H1 (cell line): ENCODE measurements around the gene APOC3. TPM values are rescaled to one million over a fixed set of nuclear protein-coding genes. Genes with fewer than 3 reads are reported as not detected.

Experiments used
- CTCF ChIA-PET: fragments of 300-600 bp; sonication (Branson Sonifier 250); formaldehyde crosslinking; loops from one replicate; lab custom pipeline; 2021; ENCODE audit not compliant: partially characterized antibody; lab: Charles Lee
- POLR2A ChIA-PET: fragments of 300-600 bp; sonication (Branson Sonifier 250); formaldehyde crosslinking; loops from one replicate; lab custom pipeline; 2021; ENCODE audit warnings: inconsistent platforms; ENCODE audit not compliant: partially characterized antibody; lab: Charles Lee
- DNase-seq, 2 experiments: peaks; one replicate each; pipeline versions ENCODE4 v3.0.0 to v3.0.0-alpha.2; 2010 to 2022; ENCODE audit warnings: low spot score in 2 of 2, low read depth in 1 of 2, mixed read lengths in 1 of 2
- FAIRE-seq: peaks from 2 replicates; lab custom pipeline; 2011; peaks lifted over from hg19 to GRCh38; lab: Jason Lieb, UNC
- H2AFZ ChIP-seq: 2 replicates; pipeline ENCODE4 v1.8.1; 2012; ENCODE audit warnings: low read length, inconsistent platforms
- H2AK5ac ChIP-seq: 2 replicates; pipeline ENCODE4 v1.6.1; 2013; ENCODE audit warnings: low read depth, low read length
- H2BK120ac ChIP-seq: replicated peaks from 2 replicates; pipeline ENCODE3; 2013; ENCODE audit warnings: low read depth, low read length, inconsistent platforms
- H2BK12ac ChIP-seq: 2 replicates; pipeline ENCODE4 v1.6.1; 2013; ENCODE audit warnings: low read depth, low read length
- H2BK15ac ChIP-seq: 2 replicates; pipeline ENCODE4 v1.6.1; 2013; ENCODE audit warnings: low read length
- H2BK20ac ChIP-seq: 2 replicates; pipeline ENCODE4 v1.6.1; 2013; ENCODE audit warnings: low read length
- H2BK5ac ChIP-seq: 2 replicates; pipeline ENCODE4 v1.6.1; 2013; ENCODE audit warnings: low read depth, low read length
- H3K14ac ChIP-seq: 2 replicates; pipeline ENCODE4 v1.6.1; 2013; ENCODE audit warnings: inconsistent platforms; ENCODE audit not compliant: insufficient read length
- H3K18ac ChIP-seq: 2 replicates; pipeline ENCODE4 v1.6.1; 2013; ENCODE audit warnings: low read length; ENCODE audit errors: extremely low read depth
- H3K23ac ChIP-seq: 2 replicates; pipeline ENCODE4 v1.6.1; 2013; ENCODE audit warnings: inconsistent platforms; ENCODE audit not compliant: insufficient read length
- H3K23me2 ChIP-seq: 2 replicates; pipeline ENCODE4 v1.6.1; 2013; ENCODE audit warnings: low read depth, low read length
- H3K27ac ChIP-seq: 2 replicates; pipeline ENCODE4 v1.6.1; 2011; ENCODE audit warnings: low read depth, low read length, inconsistent platforms
- H3K27me3 ChIP-seq, 4 experiments: replicated peaks in 1 of 4; 1 replicate in 1 of 4; 2 replicates in 3 of 4; pipeline versions ENCODE4 v1.6.1 to v1.8.1; 2011 to 2013; ENCODE audit warnings: low read length in 3 of 4, mild to moderate bottlenecking in 3 of 4, inconsistent platforms in 2 of 4, mixed read lengths in 2 of 4, moderate library complexity in 1 of 4; ENCODE audit not compliant: control insufficient read depth in 3 of 4, insufficient read depth in 3 of 4; ENCODE audit errors: extremely low read depth in 1 of 4
- H3K36me3 ChIP-seq, 4 experiments: 2 replicates each; pipeline versions ENCODE4 v1.6.1 to v1.8.1; 2011 to 2013; ENCODE audit warnings: mild to moderate bottlenecking in 4 of 4, low read length in 3 of 4, moderate library complexity in 2 of 4, control low read depth in 1 of 4, inconsistent platforms in 1 of 4; ENCODE audit not compliant: insufficient read depth in 4 of 4, control insufficient read depth in 2 of 4
- H3K4ac ChIP-seq: replicated peaks from 2 replicates; pipeline ENCODE3; 2013; ENCODE audit warnings: low read length, low read depth, mixed read lengths, inconsistent platforms; ENCODE audit not compliant: insufficient read length
- H3K4me1 ChIP-seq, 4 experiments: replicated peaks in 1 of 4; 1 replicate in 1 of 4; 2 replicates in 3 of 4; pipeline versions ENCODE4 v1.6.1 to v1.8.1; 2011 to 2013; ENCODE audit warnings: low read length in 3 of 4, inconsistent platforms in 2 of 4, mixed read lengths in 1 of 4; ENCODE audit not compliant: insufficient read depth in 4 of 4, control insufficient read depth in 3 of 4
- H3K4me2 ChIP-seq, 2 experiments: 2 replicates each; pipeline versions ENCODE4 v1.6.1 to v1.8.1; 2011 to 2013; ENCODE audit warnings: low read depth in 2 of 2, low read length in 2 of 2, control low read depth in 1 of 2, inconsistent platforms in 1 of 2, mild to moderate bottlenecking in 1 of 2; ENCODE audit not compliant: insufficient read depth in 1 of 2
- H3K4me3 ChIP-seq, 4 experiments: fragments of 200-600, 300-600 bp in 1 of 4; sonication (generic), shearing (Covaris generic), sonication (Bioruptor Twin) in 1 of 4; 2 replicates each; pipeline versions ENCODE4 v1.5.1 to v1.8.1; 2011 to 2016; ENCODE audit warnings: low read length in 4 of 4, low read depth in 3 of 4, control low read depth in 2 of 4, inconsistent platforms in 2 of 4, mild to moderate bottlenecking in 2 of 4, mixed read lengths in 1 of 4, moderate library complexity in 1 of 4; ENCODE audit not compliant: insufficient read depth in 2 of 4; ENCODE audit errors: extremely low read depth in 1 of 4
- H3K56ac ChIP-seq: replicated peaks from 2 replicates; pipeline ENCODE3; 2013; ENCODE audit warnings: low read depth, mild to moderate bottlenecking, mixed read lengths, low read length, inconsistent platforms; ENCODE audit not compliant: insufficient read length
- H3K79me1 ChIP-seq: 2 replicates; pipeline ENCODE4 v1.6.1; 2013; ENCODE audit warnings: low read depth, low read length, control low read depth
- H3K79me2 ChIP-seq, 2 experiments: 2 replicates each; pipeline versions ENCODE4 v1.6.1 to v1.8.1; 2012 to 2013; ENCODE audit warnings: low read length in 2 of 2, mild to moderate bottlenecking in 2 of 2, inconsistent platforms in 1 of 2; ENCODE audit not compliant: insufficient read depth in 2 of 2, control insufficient read depth in 1 of 2
- H3K9ac ChIP-seq, 4 experiments: replicated peaks in 1 of 4; 1 replicate in 1 of 4; 2 replicates in 3 of 4; pipeline versions ENCODE4 v1.6.1 to v1.8.1; 2011 to 2013; ENCODE audit warnings: low read depth in 3 of 4, low read length in 3 of 4, control low read depth in 2 of 4, mild to moderate bottlenecking in 2 of 4, moderate library complexity in 2 of 4, inconsistent platforms in 1 of 4; ENCODE audit errors: extremely low read depth in 1 of 4
- H3K9me3 ChIP-seq, 2 experiments: 2 replicates each; pipeline versions ENCODE4 v1.6.1 to v1.8.1; 2012 to 2013; ENCODE audit warnings: mild to moderate bottlenecking in 2 of 2, moderate library complexity in 2 of 2, control low read depth in 1 of 2, inconsistent platforms in 1 of 2, low read depth in 1 of 2, low read length in 1 of 2, mixed read lengths in 1 of 2; ENCODE audit not compliant: insufficient read depth in 2 of 2
- H4K20me1 ChIP-seq, 2 experiments: replicated peaks in 1 of 2; 2 replicates each; pipeline versions ENCODE3 to v1.8.1; 2011 to 2013; ENCODE audit warnings: inconsistent platforms in 2 of 2, low read length in 2 of 2, mild to moderate bottlenecking in 1 of 2; ENCODE audit not compliant: insufficient read depth in 2 of 2, control insufficient read depth in 1 of 2
- H4K5ac ChIP-seq: 2 replicates; pipeline ENCODE4 v1.6.1; 2013; ENCODE audit warnings: low read length, low read depth, mixed read lengths, inconsistent platforms; ENCODE audit not compliant: insufficient read length
- H4K8ac ChIP-seq: 2 replicates; pipeline ENCODE4 v1.8.0; 2013; ENCODE audit warnings: mild to moderate bottlenecking, moderate library complexity, low read length, inconsistent platforms; ENCODE audit not compliant: insufficient read depth; ENCODE audit errors: extremely low read depth
- H4K91ac ChIP-seq: replicated peaks from 2 replicates; pipeline ENCODE3; 2013; ENCODE audit warnings: low read length, mixed read lengths, inconsistent platforms; ENCODE audit not compliant: insufficient read length
- ATF2 ChIP-seq: IDR thresholded peaks from 2 replicates; pipeline ENCODE4 v1.6.1; 2012; ENCODE audit warnings: low read length, inconsistent platforms
- GABPA ChIP-seq: IDR thresholded peaks from 2 replicates; pipeline ENCODE4 v1.6.1; 2011; ENCODE audit warnings: mild to moderate bottlenecking, low read length, moderate library complexity, borderline replicate concordance; ENCODE audit not compliant: insufficient read depth
- HDAC6 ChIP-seq: IDR thresholded peaks from one replicate; pipeline ENCODE4 v1.7.1; 2012; ENCODE audit warnings: low read depth, mild to moderate bottlenecking, inconsistent platforms, low read length, moderate library complexity
- TCF12 ChIP-seq: IDR thresholded peaks from 2 replicates; pipeline ENCODE4 v1.6.1; 2011; ENCODE audit warnings: low read depth, mild to moderate bottlenecking, low read length
- WGBS, 2 experiments: shearing (Covaris generic) in 1 of 2; methylation state at CpG; one replicate each; pipeline versions ENCODE4 v1.1.6 to v1.1.7; 2013 to 2015; ENCODE audit warnings: low lambda C conversion rate in 2 of 2, mixed read lengths in 2 of 2, inconsistent platforms in 1 of 2, low coverage in 1 of 2, missing lambda C conversion rate in 1 of 2; ENCODE audit not compliant: insufficient replicate concordance in 2 of 2, insufficient coverage in 1 of 2, insufficient read length in 1 of 2; ENCODE audit errors: extremely low coverage in 1 of 2, missing lambda C conversion rate in 1 of 2; 5-methylcytosine and 5-hydroxymethylcytosine counted together
- polyA plus RNA-seq, 7 experiments: library from polyadenylated mRNA; depleted of rRNA in 3 of 7; stranded (reverse) in 5 of 7; unstranded in 2 of 7; fragments of >200 nt in 5 of 7; fragments of 200-250 nt in 2 of 7; gene quantifications; 1 replicate in 5 of 7; 2 replicates in 1 of 7; 4 replicates in 1 of 7; pipeline versions ENCODE4 v1.2.1 to v1.2.3, GENCODE V29; 2011 to 2013; ENCODE audit warnings: missing spikeins in 2 of 7, mixed read lengths in 2 of 7
- total RNA-seq: library from RNA; stranded (reverse); fragmentation: NEBNext Ultra II Directional; extraction: Animal tissue kit (Norgen Biotek cat#: 25700); gene quantifications from 2 replicates; pipeline ENCODE4 v1.2.1, GENCODE V29; 2021

Gene APOC3
- total and polyA plus RNA-seq, 2 of the 8 experiments (the other 6 are each of a cell fraction or from before 2014, with no cell fraction given) = not detected

GRCh38 chr11:116831790-116832349, 2.2 kb downstream of the APOC3 start:
- H2BK12ac ChIP-seq = no peak overlapping the region
- H4K20me1 ChIP-seq = no peaks in the 10 kb centered on the region
- no peak overlapping the region for H2BK120ac ChIP-seq
- H2BK5ac ChIP-seq = no peak overlapping the region
- no peak overlapping the region for H3K4me2 ChIP-seq
- H4K91ac ChIP-seq = no peak overlapping the region
- H3K27ac ChIP-seq = no peak overlapping the region
- no peak overlapping the region for H3K9ac ChIP-seq
- no peaks in the 10 kb centered on the region; a peak in 1 of 4 replicates for H3K9me3 ChIP-seq
- H3K4me3 ChIP-seq = no peak overlapping the region
- H3K23me2 ChIP-seq = peaks cover 3% of the 10 kb centered on the region; the same call in 1 of the 2 replicates
- no peak overlapping the region for H2AK5ac ChIP-seq
- H4K8ac ChIP-seq = no peak overlapping the region
- H2BK20ac ChIP-seq = no peak overlapping the region
- DNase-seq = no peak
- no peak overlapping the region for H2AFZ ChIP-seq
- H3K14ac ChIP-seq = no peak overlapping the region
- peaks cover 0 to 17% (median 4%) of the 10 kb centered on the region in 4 experiments; a peak in 5 of 7 replicates for H3K4me1 ChIP-seq
- 94% methylated on average over 7 of the region's 7 CpGs; no CpG with 5 or more reads in 1 of the 2 experiments for WGBS, 2 experiments
- H2BK15ac ChIP-seq = no peak overlapping the region
- peaks cover 0 to 7% (median 5%) of the 10 kb centered on the region in 4 experiments; a peak in 3 of 7 replicates for H3K27me3 ChIP-seq
- no peak overlapping the region for H3K23ac ChIP-seq
- no peak for TF ChIP-seq GABPA
- no peak for TF ChIP-seq TCF12
- TF ChIP-seq HDAC6 = no peak
- no peak for TF ChIP-seq ATF2
- TF ChIP-seq, all 59 proteins: peak for 0
- Histone ChIP-seq H3K18ac (no peak overlapping the region), H3K79me1 (no peaks in the 10 kb centered on the region), H3K4ac (no peak overlapping the region), H3K56ac (no peak overlapping the region), H4K5ac (no peak overlapping the region), H3K36me3 (no peaks in the 10 kb centered on the region), H3K79me2 (no peaks in the 10 kb centered on the region)
- no peak for FAIRE-seq
- ChIA-PET POLR2A (no interaction called here), CTCF (interaction anchor here (0.9 to 12.2 kb wide), 3 partner anchors 11 to 41 kb away, joined by 4 to 237 read pairs (median 5); partner anchors contain the start of genes APOA5 and ZPR1)
